HL-60 (cell line): ENCODE results near the gene CALU.

Experiments used
- DNase-seq, 2 experiments: peaks; one replicate each; pipeline ENCODE4 v3.0.0-alpha.2; 2010 to 2020; ENCODE audit warnings: low read depth in 1 of 2, low spot score in 1 of 2
- H3K27ac ChIP-seq: fragments of 250-450 bp; sonication (Bioruptor Pico); replicated peaks from 2 replicates; pipeline ENCODE4 v1.5.1; 2020; ENCODE audit warnings: mild to moderate bottlenecking, moderate library complexity
- H3K27me3 ChIP-seq: fragments of 250-450 bp; sonication (Bioruptor Pico); 2 replicates; pipeline ENCODE4 v1.5.1; 2021; ENCODE audit warnings: mild to moderate bottlenecking, moderate library complexity; ENCODE audit not compliant: insufficient read depth, poor library complexity, severe bottlenecking
- H3K4me3 ChIP-seq: replicated peaks from 2 replicates; pipeline ENCODE4 v1.5.1; 2011; ENCODE audit warnings: mild to moderate bottlenecking, control low read depth, low read length; ENCODE audit not compliant: insufficient read depth
- GABPA ChIP-seq: IDR thresholded peaks from 2 replicates; pipeline ENCODE4 v1.6.1; 2012; ENCODE audit warnings: low read depth
- POLR2AphosphoS5 ChIP-seq: IDR thresholded peaks from 2 replicates; pipeline ENCODE4 v1.6.1; 2012; ENCODE audit warnings: low read depth
- SPI1 ChIP-seq: IDR thresholded peaks from 2 replicates; pipeline ENCODE4 v1.6.1; 2012; ENCODE audit warnings: low read depth, mild to moderate bottlenecking, borderline replicate concordance
- TF ChIP-seq, protein P1 (sequence below): IDR thresholded peaks from 2 replicates; pipeline ENCODE4 v1.6.1; 2012; ENCODE audit warnings: low read depth; ENCODE audit not compliant: insufficient replicate concordance
- TF ChIP-seq, protein P2 (sequence below): IDR thresholded peaks from one replicate; pipeline ENCODE4 v1.5.1; 2011; ENCODE audit warnings: low read length, control low read depth, inconsistent platforms; ENCODE audit not compliant: insufficient read depth

CALU gene

DNA sequence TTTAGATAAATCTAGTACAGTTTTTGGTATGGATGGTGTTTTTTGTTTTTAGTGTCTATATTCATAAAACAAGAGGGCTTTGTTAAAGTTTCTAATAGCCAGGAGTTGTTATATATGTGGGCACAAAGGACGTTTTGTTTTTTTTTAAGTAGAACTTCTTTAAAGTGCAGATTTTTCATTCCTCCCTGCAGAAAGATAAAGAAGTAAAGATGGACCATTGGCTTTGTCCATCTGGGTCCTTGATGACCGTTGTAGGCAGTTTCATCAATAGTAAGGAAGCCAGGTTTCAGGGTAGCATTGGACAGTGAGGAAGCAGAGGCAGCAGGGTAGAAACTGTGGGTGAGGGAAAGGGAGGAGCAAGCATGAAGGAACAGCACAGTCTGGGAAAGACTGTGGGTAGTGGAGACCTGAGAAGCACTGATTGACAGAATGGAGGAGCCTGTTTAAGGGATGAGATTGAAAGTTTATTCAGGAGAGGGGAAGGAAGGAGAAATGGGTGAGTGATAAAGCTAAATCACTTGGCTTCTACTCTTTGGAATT, 5.3 kb downstream of the CALU start:
- Histone ChIP-seq H3K27ac (no peak overlapping the region), H3K4me3 (no peak overlapping the region), H3K27me3 (no peaks in the 10 kb centered on the region)
- TF ChIP-seq SPI1, result no peak
- no peak for TF ChIP-seq POLR2AphosphoS5
- TF ChIP-seq, protein P1, sequence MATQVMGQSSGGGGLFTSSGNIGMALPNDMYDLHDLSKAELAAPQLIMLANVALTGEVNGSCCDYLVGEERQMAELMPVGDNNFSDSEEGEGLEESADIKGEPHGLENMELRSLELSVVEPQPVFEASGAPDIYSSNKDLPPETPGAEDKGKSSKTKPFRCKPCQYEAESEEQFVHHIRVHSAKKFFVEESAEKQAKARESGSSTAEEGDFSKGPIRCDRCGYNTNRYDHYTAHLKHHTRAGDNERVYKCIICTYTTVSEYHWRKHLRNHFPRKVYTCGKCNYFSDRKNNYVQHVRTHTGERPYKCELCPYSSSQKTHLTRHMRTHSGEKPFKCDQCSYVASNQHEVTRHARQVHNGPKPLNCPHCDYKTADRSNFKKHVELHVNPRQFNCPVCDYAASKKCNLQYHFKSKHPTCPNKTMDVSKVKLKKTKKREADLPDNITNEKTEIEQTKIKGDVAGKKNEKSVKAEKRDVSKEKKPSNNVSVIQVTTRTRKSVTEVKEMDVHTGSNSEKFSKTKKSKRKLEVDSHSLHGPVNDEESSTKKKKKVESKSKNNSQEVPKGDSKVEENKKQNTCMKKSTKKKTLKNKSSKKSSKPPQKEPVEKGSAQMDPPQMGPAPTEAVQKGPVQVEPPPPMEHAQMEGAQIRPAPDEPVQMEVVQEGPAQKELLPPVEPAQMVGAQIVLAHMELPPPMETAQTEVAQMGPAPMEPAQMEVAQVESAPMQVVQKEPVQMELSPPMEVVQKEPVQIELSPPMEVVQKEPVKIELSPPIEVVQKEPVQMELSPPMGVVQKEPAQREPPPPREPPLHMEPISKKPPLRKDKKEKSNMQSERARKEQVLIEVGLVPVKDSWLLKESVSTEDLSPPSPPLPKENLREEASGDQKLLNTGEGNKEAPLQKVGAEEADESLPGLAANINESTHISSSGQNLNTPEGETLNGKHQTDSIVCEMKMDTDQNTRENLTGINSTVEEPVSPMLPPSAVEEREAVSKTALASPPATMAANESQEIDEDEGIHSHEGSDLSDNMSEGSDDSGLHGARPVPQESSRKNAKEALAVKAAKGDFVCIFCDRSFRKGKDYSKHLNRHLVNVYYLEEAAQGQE, result no peak
- no peak for TF ChIP-seq GABPA
- DNase-seq, result no peak

DNA sequence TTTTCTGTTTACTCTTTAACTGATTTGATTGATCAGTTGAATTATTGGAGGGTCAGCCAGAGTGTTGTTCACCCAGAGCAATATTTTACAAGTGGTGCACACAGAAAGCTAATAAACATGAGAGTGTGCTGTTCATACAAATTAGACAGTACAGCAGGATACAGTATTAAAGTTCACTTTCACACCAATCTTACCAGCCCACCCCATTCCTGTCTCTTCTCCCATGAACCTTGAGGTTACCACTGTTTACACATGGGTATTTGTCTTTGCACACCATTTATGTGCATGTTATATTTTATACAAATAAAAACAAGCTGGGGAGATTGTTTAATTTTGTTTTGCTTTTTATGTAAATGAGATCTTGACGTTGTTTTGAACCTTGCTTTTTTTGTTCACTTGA, 6.5 kb downstream of the CALU start:
- Histone ChIP-seq H3K4me3 (no peak overlapping the region), H3K27me3 (no peaks in the 10 kb centered on the region), H3K27ac (no peak overlapping the region)
- TF ChIP-seq, protein P2, sequence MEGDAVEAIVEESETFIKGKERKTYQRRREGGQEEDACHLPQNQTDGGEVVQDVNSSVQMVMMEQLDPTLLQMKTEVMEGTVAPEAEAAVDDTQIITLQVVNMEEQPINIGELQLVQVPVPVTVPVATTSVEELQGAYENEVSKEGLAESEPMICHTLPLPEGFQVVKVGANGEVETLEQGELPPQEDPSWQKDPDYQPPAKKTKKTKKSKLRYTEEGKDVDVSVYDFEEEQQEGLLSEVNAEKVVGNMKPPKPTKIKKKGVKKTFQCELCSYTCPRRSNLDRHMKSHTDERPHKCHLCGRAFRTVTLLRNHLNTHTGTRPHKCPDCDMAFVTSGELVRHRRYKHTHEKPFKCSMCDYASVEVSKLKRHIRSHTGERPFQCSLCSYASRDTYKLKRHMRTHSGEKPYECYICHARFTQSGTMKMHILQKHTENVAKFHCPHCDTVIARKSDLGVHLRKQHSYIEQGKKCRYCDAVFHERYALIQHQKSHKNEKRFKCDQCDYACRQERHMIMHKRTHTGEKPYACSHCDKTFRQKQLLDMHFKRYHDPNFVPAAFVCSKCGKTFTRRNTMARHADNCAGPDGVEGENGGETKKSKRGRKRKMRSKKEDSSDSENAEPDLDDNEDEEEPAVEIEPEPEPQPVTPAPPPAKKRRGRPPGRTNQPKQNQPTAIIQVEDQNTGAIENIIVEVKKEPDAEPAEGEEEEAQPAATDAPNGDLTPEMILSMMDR, result no peak
- TF ChIP-seq SPI1 (no peak), POLR2AphosphoS5 (no peak), GABPA (no peak)
- TF ChIP-seq, protein P1, result no peak
- no peak for DNase-seq

DNA sequence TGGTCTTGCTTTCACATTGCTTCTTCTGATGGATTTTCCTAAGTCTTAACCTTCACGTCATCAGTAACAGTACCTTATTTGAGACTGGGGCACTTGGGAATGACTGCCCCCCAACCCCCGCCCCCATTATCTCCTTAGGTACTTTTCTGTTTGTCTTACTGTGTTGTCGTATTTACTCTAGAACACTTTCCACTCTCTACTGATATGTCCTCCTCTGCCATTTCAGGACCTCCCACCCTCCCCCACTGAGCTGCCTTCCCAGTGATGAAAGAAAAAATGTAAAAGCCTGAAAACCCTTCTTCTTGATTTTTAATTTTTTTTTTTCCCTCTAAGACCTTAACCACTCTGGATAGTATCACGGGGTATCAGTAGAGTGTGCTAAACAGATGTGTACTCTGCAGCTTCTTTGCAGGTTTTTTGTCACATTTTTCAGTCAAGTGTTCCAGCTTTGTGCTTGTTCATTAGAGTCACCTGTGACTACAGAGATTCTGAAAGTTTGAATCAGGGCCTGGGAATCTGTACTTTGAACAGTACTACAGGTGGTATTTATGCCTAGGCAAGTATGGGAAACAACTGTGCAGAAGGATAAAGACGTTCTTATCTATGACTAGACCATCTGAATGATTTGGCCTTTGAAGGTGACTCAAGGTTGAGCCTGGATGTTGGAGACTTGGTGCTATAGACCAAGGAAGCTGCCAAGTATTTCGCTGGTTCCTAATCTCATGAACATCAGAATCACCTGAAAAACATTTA, 8.3 kb downstream of the CALU start:
- TF ChIP-seq, protein P2, result no peak
- TF ChIP-seq SPI1, result no peak
- no peak for TF ChIP-seq GABPA
- TF ChIP-seq, protein P1, result no peak
- Histone ChIP-seq H3K27me3 (no peaks in the 10 kb centered on the region), H3K4me3 (no peak overlapping the region), H3K27ac (no peak overlapping the region)
- DNase-seq, result no peak
